ENCODE data around the gene ASB13.
"Not testable (repeated sequence)": the region's sequence is repeated elsewhere in the genome, so short reads cannot be mapped to it uniquely, and the experiment has no call there.

ASB13 gene

DNA sequence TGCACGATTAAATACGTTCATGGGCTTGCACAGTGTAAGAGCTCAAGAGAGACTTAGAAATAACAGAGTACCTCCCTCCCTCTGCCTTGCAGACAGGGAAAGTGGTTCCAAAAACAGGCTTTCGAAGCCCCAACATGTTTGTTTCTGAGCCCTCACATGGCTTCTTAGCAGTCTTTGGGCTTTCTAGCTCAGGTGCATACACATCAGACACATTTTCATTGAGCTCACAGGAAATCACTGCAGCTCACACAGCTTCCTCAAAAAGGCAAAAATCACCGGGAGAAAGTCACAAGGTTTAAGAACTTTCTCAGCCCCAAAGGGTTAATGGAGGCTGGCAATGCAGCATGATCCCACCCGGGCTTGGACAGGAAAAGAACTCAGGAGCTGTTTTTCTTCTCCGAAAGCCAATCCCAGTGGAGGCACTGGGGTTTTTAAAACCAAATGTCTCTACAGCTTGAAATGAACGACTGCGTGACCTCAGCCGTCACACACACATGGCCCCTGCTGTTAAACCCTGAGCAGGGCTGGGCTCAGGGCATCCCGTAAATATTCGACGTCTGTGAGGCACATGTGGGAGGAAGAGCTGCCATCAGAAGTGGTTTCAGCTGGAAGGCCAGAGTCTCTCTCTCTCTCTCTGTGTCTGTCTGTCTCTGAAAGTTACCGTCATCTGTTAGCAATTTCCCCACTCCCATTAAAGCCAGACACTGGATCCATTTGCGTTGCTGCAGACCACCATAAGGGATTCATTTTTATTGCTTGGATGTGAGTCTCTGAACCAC lies 71.9 kb downstream of the ASB13 start:
- H3K36me3 ChIP-seq (ENCODE audit: insufficient read depth), result no peaks in the 10 kb centered on the region
- TF ChIP-seq, protein P1, sequence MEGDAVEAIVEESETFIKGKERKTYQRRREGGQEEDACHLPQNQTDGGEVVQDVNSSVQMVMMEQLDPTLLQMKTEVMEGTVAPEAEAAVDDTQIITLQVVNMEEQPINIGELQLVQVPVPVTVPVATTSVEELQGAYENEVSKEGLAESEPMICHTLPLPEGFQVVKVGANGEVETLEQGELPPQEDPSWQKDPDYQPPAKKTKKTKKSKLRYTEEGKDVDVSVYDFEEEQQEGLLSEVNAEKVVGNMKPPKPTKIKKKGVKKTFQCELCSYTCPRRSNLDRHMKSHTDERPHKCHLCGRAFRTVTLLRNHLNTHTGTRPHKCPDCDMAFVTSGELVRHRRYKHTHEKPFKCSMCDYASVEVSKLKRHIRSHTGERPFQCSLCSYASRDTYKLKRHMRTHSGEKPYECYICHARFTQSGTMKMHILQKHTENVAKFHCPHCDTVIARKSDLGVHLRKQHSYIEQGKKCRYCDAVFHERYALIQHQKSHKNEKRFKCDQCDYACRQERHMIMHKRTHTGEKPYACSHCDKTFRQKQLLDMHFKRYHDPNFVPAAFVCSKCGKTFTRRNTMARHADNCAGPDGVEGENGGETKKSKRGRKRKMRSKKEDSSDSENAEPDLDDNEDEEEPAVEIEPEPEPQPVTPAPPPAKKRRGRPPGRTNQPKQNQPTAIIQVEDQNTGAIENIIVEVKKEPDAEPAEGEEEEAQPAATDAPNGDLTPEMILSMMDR (conservative IDR thresholded peaks at IDR 0.05; ENCODE audit: low read depth, low read length), result no peak
- H3K27ac ChIP-seq, result no peak overlapping the region
- no peaks in the 10 kb centered on the region for H3K79me2 ChIP-seq (ENCODE audit: insufficient read depth, low read depth)
- H3K4me1 ChIP-seq (ENCODE audit: low read depth, poor library complexity, severe bottlenecking), result peaks cover 3% of the 10 kb centered on the region
- no peak overlapping the region for H2AFZ ChIP-seq (ENCODE audit: low read depth)
- no peaks in the 10 kb centered on the region for H3K27me3 ChIP-seq (ENCODE audit: insufficient read depth, low read depth)
- H3K9ac ChIP-seq, result no peak overlapping the region
- H4K20me1 ChIP-seq (ENCODE audit: insufficient read depth), result no peaks in the 10 kb centered on the region
- H3K4me2 ChIP-seq, result no peak overlapping the region
- no peak overlapping the region for H3K4me3 ChIP-seq (IDR thresholded peaks at IDR 0.05; ENCODE audit: insufficient read depth, low read depth, low read length)

DNA sequence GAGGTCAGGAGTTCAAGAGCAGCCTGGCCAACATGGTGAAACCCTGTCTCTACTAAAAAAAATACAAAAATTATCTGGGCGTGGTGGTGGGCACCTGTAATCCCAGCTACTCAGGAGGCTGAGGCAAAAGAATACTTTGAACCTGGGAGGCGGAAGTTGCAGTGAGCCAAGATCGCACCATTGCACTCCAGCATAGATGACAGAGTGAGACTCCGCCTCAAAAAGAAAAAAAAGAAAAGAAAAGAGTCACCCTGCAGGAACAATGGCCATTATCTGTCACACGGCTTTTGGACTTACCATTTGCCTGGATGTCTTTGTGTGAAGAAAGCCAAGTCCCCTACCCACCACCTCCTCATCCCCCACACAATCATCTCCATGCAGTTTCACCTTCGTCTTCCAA lies 73.0 kb downstream of the ASB13 start:
- not testable (repeated sequence) for H3K9ac ChIP-seq; H3K36me3 ChIP-seq (ENCODE audit: insufficient read depth); H3K4me3 ChIP-seq (IDR thresholded peaks at IDR 0.05; ENCODE audit: insufficient read depth, low read depth, low read length); H3K79me2 ChIP-seq (ENCODE audit: insufficient read depth, low read depth); H3K27ac ChIP-seq; H3K27me3 ChIP-seq (ENCODE audit: insufficient read depth, low read depth); H2AFZ ChIP-seq (ENCODE audit: low read depth); H4K20me1 ChIP-seq (ENCODE audit: insufficient read depth); H3K4me1 ChIP-seq (ENCODE audit: low read depth, poor library complexity, severe bottlenecking); H3K4me2 ChIP-seq

DNA sequence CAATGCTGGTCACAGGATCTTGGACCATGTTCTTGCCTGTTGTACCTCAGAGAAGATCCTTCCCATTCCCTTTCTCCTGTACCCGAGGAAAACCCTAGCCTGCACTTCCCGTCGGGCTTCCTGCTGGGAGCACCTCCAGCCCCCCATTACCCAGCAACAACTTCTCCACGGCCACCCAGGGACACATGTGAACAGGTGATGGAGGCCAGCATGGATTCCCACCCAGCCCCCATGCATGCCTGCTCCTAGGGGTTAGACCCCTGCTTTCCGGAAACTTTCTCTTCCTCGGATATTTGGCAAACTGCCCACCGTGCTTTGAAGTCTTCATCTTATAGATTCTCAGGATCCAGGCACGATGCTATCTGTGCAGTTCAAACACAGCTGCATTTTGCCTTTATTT lies 74.3 kb downstream of the ASB13 start:
- no peaks in the 10 kb centered on the region for H4K20me1 ChIP-seq (ENCODE audit: insufficient read depth)
- no peak overlapping the region for H2AFZ ChIP-seq (ENCODE audit: low read depth)
- H3K4me3 ChIP-seq (IDR thresholded peaks at IDR 0.05; ENCODE audit: insufficient read depth, low read depth, low read length), result no peak overlapping the region
- H3K27ac ChIP-seq, result no peak overlapping the region
- TF ChIP-seq, protein P1 (conservative IDR thresholded peaks at IDR 0.05; ENCODE audit: low read depth, low read length), result no peak
- no peaks in the 10 kb centered on the region for H3K36me3 ChIP-seq (ENCODE audit: insufficient read depth)
- H3K79me2 ChIP-seq (ENCODE audit: insufficient read depth, low read depth), result no peaks in the 10 kb centered on the region
- H3K9ac ChIP-seq, result no peak overlapping the region
- peaks cover 3% of the 10 kb centered on the region for H3K4me1 ChIP-seq (ENCODE audit: low read depth, poor library complexity, severe bottlenecking)
- no peaks in the 10 kb centered on the region for H3K27me3 ChIP-seq (ENCODE audit: insufficient read depth, low read depth)
- H3K4me2 ChIP-seq, result no peak overlapping the region

DNA sequence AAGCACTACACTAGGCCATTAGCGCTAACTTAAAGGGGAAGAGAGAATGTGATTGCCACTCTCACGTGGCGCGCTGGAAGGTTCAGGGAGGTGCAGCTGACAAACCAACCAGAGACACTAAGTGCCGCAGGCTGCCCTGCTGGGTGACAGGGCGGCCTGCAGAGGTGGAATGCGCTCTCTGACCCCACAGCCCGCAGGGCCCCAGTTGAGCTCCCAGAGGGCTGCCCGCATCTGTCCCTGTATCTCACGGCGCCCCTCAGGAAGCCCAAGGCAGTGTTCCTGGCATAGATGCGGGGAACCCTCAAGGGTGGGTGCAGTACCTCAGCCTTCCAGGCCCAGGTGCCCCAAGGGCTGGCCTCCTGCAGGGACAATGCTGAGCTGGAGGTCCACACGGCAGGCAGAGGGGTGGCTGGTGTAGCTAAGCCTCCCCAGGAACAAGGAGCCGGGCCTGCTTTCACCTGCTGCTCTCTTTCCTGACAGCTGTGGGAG lies 75.0 kb downstream of the ASB13 start:
- H3K79me2 ChIP-seq (ENCODE audit: insufficient read depth, low read depth), result no peaks in the 10 kb centered on the region
- H3K27ac ChIP-seq, result no peak overlapping the region
- no peaks in the 10 kb centered on the region for H3K36me3 ChIP-seq (ENCODE audit: insufficient read depth)
- H3K27me3 ChIP-seq (ENCODE audit: insufficient read depth, low read depth), result no peaks in the 10 kb centered on the region
- no peak overlapping the region for H3K9ac ChIP-seq
- no peak overlapping the region for H3K4me2 ChIP-seq
- no peak overlapping the region for H2AFZ ChIP-seq (ENCODE audit: low read depth)
- TF ChIP-seq, protein P1 (conservative IDR thresholded peaks at IDR 0.05; ENCODE audit: low read depth, low read length), result no peak
- H3K4me3 ChIP-seq (IDR thresholded peaks at IDR 0.05; ENCODE audit: insufficient read depth, low read depth, low read length), result no peak overlapping the region
- peaks cover 3% of the 10 kb centered on the region for H3K4me1 ChIP-seq (ENCODE audit: low read depth, poor library complexity, severe bottlenecking)
- H4K20me1 ChIP-seq (ENCODE audit: insufficient read depth), result no peaks in the 10 kb centered on the region

DNA sequence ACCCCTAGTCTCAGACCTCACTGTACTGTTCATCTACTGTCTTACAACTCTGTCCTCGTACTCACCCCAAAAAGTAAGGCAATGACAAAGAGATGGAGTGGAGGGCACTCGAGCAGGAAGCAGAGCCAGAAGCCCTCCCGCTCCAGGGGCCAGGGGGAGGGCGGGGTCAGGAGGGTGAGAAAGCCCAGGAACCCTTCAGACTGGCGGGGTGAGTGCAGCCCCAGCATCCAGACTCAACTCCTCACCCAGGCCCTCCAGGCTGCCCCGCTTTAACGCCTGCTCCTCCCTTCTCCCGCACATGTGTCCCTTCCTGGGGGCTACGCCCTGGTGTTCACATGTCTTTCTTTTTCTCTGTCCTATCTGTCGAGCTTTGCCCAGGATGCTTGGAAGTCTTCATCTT lies 75.6 kb downstream of the ASB13 start:
- H3K4me1 ChIP-seq (ENCODE audit: low read depth, poor library complexity, severe bottlenecking), result peaks cover 3% of the 10 kb centered on the region
- no peaks in the 10 kb centered on the region for H3K36me3 ChIP-seq (ENCODE audit: insufficient read depth)
- H3K27ac ChIP-seq, result no peak overlapping the region
- no peak overlapping the region for H2AFZ ChIP-seq (ENCODE audit: low read depth)
- H3K79me2 ChIP-seq (ENCODE audit: insufficient read depth, low read depth), result no peaks in the 10 kb centered on the region
- H3K9ac ChIP-seq, result no peak overlapping the region
- no peaks in the 10 kb centered on the region for H3K27me3 ChIP-seq (ENCODE audit: insufficient read depth, low read depth)
- TF ChIP-seq, protein P1 (conservative IDR thresholded peaks at IDR 0.05; ENCODE audit: low read depth, low read length), result no peak
- no peak overlapping the region for H3K4me3 ChIP-seq (IDR thresholded peaks at IDR 0.05; ENCODE audit: insufficient read depth, low read depth, low read length)
- no peak overlapping the region for H3K4me2 ChIP-seq
- H4K20me1 ChIP-seq (ENCODE audit: insufficient read depth), result no peaks in the 10 kb centered on the region

Data from KMS-11 (cell line).